H1 (cell line): ENCODE measurements around the gene MFNG. TPM values are rescaled to one million over a fixed set of nuclear protein-coding genes. Genes with fewer than 3 reads are reported as not detected.

Experiments
- polyA plus RNA-seq, 7 experiments: library from polyadenylated mRNA; depleted of rRNA in 3 of 7; stranded (reverse) in 5 of 7; unstranded in 2 of 7; fragments of >200 nt in 5 of 7; fragments of 200-250 nt in 2 of 7; gene quantifications; 1 replicate in 5 of 7; 2 replicates in 1 of 7; 4 replicates in 1 of 7; pipeline versions ENCODE4 v1.2.1 to v1.2.3, GENCODE V29; 2011 to 2013; ENCODE audit warnings: missing spikeins in 2 of 7, mixed read lengths in 2 of 7
- total RNA-seq: library from RNA; stranded (reverse); fragmentation: NEBNext Ultra II Directional; extraction: Animal tissue kit (Norgen Biotek cat#: 25700); gene quantifications from 2 replicates; pipeline ENCODE4 v1.2.1, GENCODE V29; 2021

The MFNG gene
- total and polyA plus RNA-seq, 2 of the 8 experiments (the other 6 are each of a cell fraction or from before 2014, with no cell fraction given) = 1.7 to 5.5 TPM

Other genes starting within 250 kb of the MFNG start
- gene RAC2, start 242.1 kb downstream of the MFNG start, total RNA-seq = 2.1 and 2.3 TPM in 2 replicates
- 4.3 and 6.1 TPM in 2 replicates for gene RAC2, start 242.1 kb downstream of the MFNG start, polyA plus RNA-seq (2011; rRNA removed)
- gene CYTH4, start 203.9 kb downstream of the MFNG start, total RNA-seq = not detected in 2 replicates
- 0.08 and 0.09 TPM in 2 replicates for gene CYTH4, start 203.9 kb downstream of the MFNG start, polyA plus RNA-seq (2011; rRNA removed)
- 0.63 and 0.88 TPM in 2 replicates for gene ELFN2, start 58.9 kb downstream of the MFNG start, total RNA-seq
- gene ELFN2, start 58.9 kb downstream of the MFNG start, polyA plus RNA-seq (2011; rRNA removed) = 0.88 and 1.3 TPM in 2 replicates
- gene CARD10, start 33.0 kb upstream of the MFNG start, total RNA-seq = 14.4 and 14.6 TPM in 2 replicates
- 13.5 and 17.4 TPM in 2 replicates for gene CARD10, start 33.0 kb upstream of the MFNG start, polyA plus RNA-seq (2011; rRNA removed)
- 10.1 and 11.2 TPM in 2 replicates for gene CDC42EP1, start 74.1 kb upstream of the MFNG start, total RNA-seq
- 8.3 and 15.4 TPM in 2 replicates for gene CDC42EP1, start 74.1 kb upstream of the MFNG start, polyA plus RNA-seq (2011; rRNA removed)
- not detected in 2 replicates for gene LGALS2, start 93.7 kb upstream of the MFNG start, total RNA-seq
- gene LGALS2, start 93.7 kb upstream of the MFNG start, polyA plus RNA-seq (2011; rRNA removed) = not detected in 2 replicates
- gene GGA1, start 122.5 kb upstream of the MFNG start, total RNA-seq = 46.5 and 49.3 TPM in 2 replicates
- gene GGA1, start 122.5 kb upstream of the MFNG start, polyA plus RNA-seq (2011; rRNA removed) = 57.2 and 81.0 TPM in 2 replicates
- gene SH3BP1, start 153.3 kb upstream of the MFNG start, total RNA-seq = 32.4 and 40.3 TPM in 2 replicates
- 23.9 and 34.8 TPM in 2 replicates for gene SH3BP1, start 153.3 kb upstream of the MFNG start, polyA plus RNA-seq (2011; rRNA removed)
- gene PDXP, start 172.3 kb upstream of the MFNG start, total RNA-seq = 35.7 and 36.6 TPM in 2 replicates
- 67.7 and 74.8 TPM in 2 replicates for gene PDXP, start 172.3 kb upstream of the MFNG start, polyA plus RNA-seq (2011; rRNA removed)
- gene LGALS1, start 189.3 kb upstream of the MFNG start, total RNA-seq = 12.0 and 14.9 TPM in 2 replicates
- gene LGALS1, start 189.3 kb upstream of the MFNG start, polyA plus RNA-seq (2011; rRNA removed) = 92.4 and 101 TPM in 2 replicates
- 26.7 and 28.3 TPM in 2 replicates for gene NOL12, start 200.0 kb upstream of the MFNG start, total RNA-seq
- 25.3 TPM in 2 replicates for gene NOL12, start 200.0 kb upstream of the MFNG start, polyA plus RNA-seq (2011; rRNA removed)
- gene TRIOBP, start 210.7 kb upstream of the MFNG start, total RNA-seq = 27.3 and 29.1 TPM in 2 replicates
- 18.2 and 36.0 TPM in 2 replicates for gene TRIOBP, start 210.7 kb upstream of the MFNG start, polyA plus RNA-seq (2011; rRNA removed)